ENCODE data around the gene BPIFB2. TPM values are rescaled to one million over a fixed set of nuclear protein-coding genes. Genes with fewer than 3 reads are reported as not detected.

The BPIFB2 gene
- total RNA-seq, 1 donor from 2014 or later, result not detected

GRCh38 chr20:33020278-33021161 is 13.0 kb downstream of the BPIFB2 start:
- H3K9me3 Mint-ChIP-seq (ENCODE audit: unreplicated experiment), result no peaks in the 10 kb centered on the region
- H3K27me3 Mint-ChIP-seq (ENCODE audit: low read depth, unreplicated experiment), result peaks cover 58% of the 10 kb centered on the region
- no peaks in the 10 kb centered on the region for H3K36me3 Mint-ChIP-seq (ENCODE audit: low read depth, unreplicated experiment)
- FAIRE-seq (no peak), DNase-seq (ENCODE audit: low read depth) (no peak)
- no peaks in the 10 kb centered on the region for H3K9me3 ChIP-seq (ENCODE audit: insufficient read depth, low read depth, low read length)
- H3K4me3 Mint-ChIP-seq (ENCODE audit: unreplicated experiment), result no peak overlapping the region
- H3K36me3 ChIP-seq (ENCODE audit: insufficient read depth, low read length), result no peaks in the 10 kb centered on the region
- no peaks in the 10 kb centered on the region for H4K20me1 ChIP-seq (ENCODE audit: insufficient read depth, low read length)
- H3K4me2 ChIP-seq (ENCODE audit: low read length), result no peak overlapping the region
- H3K27ac ChIP-seq (ENCODE audit: low read depth, low read length), result no peak overlapping the region
- no peaks in the 10 kb centered on the region for H3K4me1 Mint-ChIP-seq (ENCODE audit: low read depth, unreplicated experiment)
- no peaks in the 10 kb centered on the region for H3K4me1 ChIP-seq (ENCODE audit: insufficient read depth, low read length)
- no peak overlapping the region for H3K9ac ChIP-seq (ENCODE audit: low read length)
- no peak overlapping the region for H3K27ac Mint-ChIP-seq (ENCODE audit: unreplicated experiment)
- H3K79me2 ChIP-seq (ENCODE audit: insufficient read depth, low read length), result no peaks in the 10 kb centered on the region
- H2AFZ ChIP-seq (ENCODE audit: low read depth, low read length), result no peak overlapping the region
- TF ChIP-seq EZH2 (IDR thresholded peaks at IDR 0.05; ENCODE audit: insufficient read depth, low read length) (no peak), CTCF (IDR thresholded peaks at IDR 0.05; ENCODE audit: insufficient read depth, low read depth, low read length) (no peak)
- no peak overlapping the region for H3K4me3 ChIP-seq (ENCODE audit: insufficient read depth, low read depth, low read length)
- no peaks in the 10 kb centered on the region for H3K27me3 ChIP-seq (ENCODE audit: insufficient read depth, low read length)

- H3K36me3 ChIP-seq (ENCODE audit: insufficient read depth, low read length), result no peaks in the 10 kb centered on the region
- no peak for FAIRE-seq
- peaks cover 49% of the 10 kb centered on the region for H3K27me3 Mint-ChIP-seq (ENCODE audit: low read depth, unreplicated experiment)
Measured at GRCh38 chr20:33021879-33022278, 14.4 kb downstream of the BPIFB2 start.

More at GRCh38 chr20:33021879-33022278, 14.4 kb downstream of the BPIFB2 start:
- H3K4me2 ChIP-seq (ENCODE audit: low read length), result no peak overlapping the region
- no peaks in the 10 kb centered on the region for H3K4me1 ChIP-seq (ENCODE audit: insufficient read depth, low read length)
- no peak overlapping the region for H3K4me3 Mint-ChIP-seq (ENCODE audit: unreplicated experiment)
- H3K27me3 ChIP-seq (ENCODE audit: insufficient read depth, low read length), result peaks cover 4% of the 10 kb centered on the region
- no peak overlapping the region for H3K27ac ChIP-seq (ENCODE audit: low read depth, low read length)
- no peak overlapping the region for H3K9ac ChIP-seq (ENCODE audit: low read length)
- no peak for TF ChIP-seq CTCF (IDR thresholded peaks at IDR 0.05; ENCODE audit: insufficient read depth, low read depth, low read length)
- TF ChIP-seq EZH2 (IDR thresholded peaks at IDR 0.05; ENCODE audit: insufficient read depth, low read length), result no peak
- H3K4me3 ChIP-seq (ENCODE audit: insufficient read depth, low read depth, low read length), result no peak overlapping the region
- no peak overlapping the region for H2AFZ ChIP-seq (ENCODE audit: low read depth, low read length)
- H3K9me3 Mint-ChIP-seq (ENCODE audit: unreplicated experiment), result no peaks in the 10 kb centered on the region
- H3K36me3 Mint-ChIP-seq (ENCODE audit: low read depth, unreplicated experiment), result no peaks in the 10 kb centered on the region
- H3K79me2 ChIP-seq (ENCODE audit: insufficient read depth, low read length), result no peaks in the 10 kb centered on the region
- no peaks in the 10 kb centered on the region for H3K9me3 ChIP-seq (ENCODE audit: insufficient read depth, low read depth, low read length)
- no peaks in the 10 kb centered on the region for H3K4me1 Mint-ChIP-seq (ENCODE audit: low read depth, unreplicated experiment)
- H3K27ac Mint-ChIP-seq (ENCODE audit: unreplicated experiment), result no peak overlapping the region
- H4K20me1 ChIP-seq (ENCODE audit: insufficient read depth, low read length), result no peaks in the 10 kb centered on the region
- no peak for DNase-seq (ENCODE audit: low read depth)

Data from astrocyte (in vitro differentiated cells and primary cell).